GM19395 (cell line): ENCODE data around the gene PIANP.
"Not testable (repeated sequence)": the region's sequence is repeated elsewhere in the genome, so short reads cannot be mapped to it uniquely, and the experiment has no call there.

Source experiments
- ATAC-seq: cut with Tn5 transposase; IDR thresholded peaks from one replicate; pipeline ENCODE4 v1.9.1; 2021; ENCODE audit warnings: mild to moderate bottlenecking, moderate library complexity; ENCODE audit not compliant: unreplicated experiment

Gene PIANP

DNA sequence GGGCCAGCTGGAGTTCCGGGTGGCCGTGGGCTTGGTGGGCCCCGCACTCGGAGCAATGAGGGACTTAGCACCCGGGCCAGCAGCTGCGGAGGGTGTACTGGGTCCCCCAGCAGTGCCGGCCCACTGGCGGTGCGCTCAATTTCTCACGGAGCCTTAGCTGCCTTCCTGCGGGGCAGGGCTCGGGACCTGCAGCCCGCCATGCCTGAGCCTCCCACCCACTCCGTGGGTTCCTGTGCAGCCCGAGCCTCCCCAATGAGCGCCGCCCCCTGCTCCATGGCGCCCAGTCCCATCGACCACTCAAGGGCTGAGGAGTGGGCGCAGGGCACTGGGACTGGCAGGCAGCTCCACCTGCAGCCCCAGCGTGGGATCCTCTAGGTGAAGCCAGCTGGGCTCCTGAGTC lies 7.7 kb upstream of the PIANP start:
- not testable (repeated sequence) for ATAC-seq

DNA sequence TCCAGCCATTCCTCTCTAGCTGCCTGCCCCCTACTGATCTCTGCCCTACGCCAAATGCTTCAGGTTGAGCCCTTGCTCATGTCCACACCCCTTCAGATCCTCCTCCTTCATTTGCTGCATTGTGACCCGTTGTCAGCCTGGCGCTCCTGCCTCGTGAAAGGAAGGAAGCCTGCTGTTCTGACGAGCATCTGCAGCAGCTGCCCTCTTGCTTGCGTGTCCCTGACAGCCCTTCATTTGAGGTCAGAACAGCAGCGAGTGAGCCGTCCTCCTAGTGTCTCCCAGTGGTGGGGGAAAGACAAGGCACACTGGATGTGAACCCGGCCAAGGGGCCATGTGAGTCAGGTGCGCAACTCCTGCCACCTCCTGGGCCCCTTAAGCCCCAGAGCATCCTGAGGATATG lies 3.0 kb upstream of the PIANP start:
- ATAC-seq: no peak

DNA sequence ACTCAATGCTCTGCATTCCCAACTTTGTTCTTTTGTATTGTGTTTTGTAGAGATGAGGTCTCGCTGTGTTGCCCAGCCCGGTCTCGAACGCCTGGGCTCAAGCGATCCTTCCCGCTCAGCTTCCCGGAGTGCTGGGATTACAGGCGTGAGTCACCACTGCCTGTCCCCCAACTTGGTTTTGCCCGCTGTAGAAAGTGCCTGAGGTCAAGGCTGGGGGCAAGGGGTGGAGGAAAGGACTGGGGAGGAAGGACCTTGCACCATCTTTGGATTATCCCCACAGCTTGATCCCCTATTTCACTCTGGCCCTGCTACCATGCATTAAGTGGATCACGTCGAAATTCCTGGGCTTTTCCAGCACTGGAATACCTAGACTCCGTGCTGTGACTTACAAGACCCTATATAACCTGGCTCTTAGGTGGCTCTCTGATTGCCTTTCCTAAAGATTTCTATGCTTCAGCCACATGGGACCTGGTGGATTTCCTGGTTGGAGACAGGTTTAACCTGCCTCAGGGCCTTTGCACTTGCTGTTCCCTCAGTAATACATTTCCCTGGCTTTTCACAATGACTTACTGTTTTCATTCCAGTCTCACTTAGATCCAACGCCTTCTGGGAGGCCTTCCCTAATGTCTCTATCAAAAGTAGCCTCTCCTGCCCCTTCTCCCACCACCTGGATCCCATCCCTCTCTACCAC lies 608 bp upstream of the PIANP start:
- no peak for ATAC-seq

DNA sequence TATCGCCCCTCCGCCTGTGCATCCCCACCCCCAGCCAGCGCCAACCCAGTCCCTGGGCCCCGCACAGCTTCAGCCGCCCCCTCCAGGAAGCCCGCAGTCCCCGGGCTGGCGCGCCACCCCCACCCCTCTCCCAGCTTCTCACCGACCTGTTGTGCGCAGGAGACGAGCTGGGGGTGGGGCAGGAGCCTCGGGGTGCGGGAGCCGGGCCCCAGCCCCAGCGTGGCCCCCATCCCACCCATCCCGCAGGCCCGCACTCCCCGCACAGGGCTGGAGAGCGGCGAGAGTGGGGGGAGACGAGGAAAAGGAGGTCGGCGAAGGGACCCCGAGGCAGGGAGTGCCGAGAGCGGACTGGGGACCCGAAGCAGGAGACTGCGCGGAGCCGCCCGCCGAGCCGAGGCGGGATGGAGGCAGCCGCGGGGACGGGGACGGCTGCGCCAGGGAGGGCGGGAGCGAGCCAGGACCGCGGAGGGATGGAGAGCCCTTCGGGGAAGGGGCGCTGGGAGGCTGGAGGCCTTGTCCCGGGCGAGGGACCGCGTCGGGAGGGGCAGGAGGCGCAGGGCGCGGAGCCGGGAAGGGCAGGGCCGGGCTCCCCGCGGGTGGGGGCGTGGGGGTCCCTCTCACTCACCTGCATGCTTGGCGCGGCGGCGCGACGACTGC lies 498 bp downstream of the PIANP start:
- no peak for ATAC-seq

DNA sequence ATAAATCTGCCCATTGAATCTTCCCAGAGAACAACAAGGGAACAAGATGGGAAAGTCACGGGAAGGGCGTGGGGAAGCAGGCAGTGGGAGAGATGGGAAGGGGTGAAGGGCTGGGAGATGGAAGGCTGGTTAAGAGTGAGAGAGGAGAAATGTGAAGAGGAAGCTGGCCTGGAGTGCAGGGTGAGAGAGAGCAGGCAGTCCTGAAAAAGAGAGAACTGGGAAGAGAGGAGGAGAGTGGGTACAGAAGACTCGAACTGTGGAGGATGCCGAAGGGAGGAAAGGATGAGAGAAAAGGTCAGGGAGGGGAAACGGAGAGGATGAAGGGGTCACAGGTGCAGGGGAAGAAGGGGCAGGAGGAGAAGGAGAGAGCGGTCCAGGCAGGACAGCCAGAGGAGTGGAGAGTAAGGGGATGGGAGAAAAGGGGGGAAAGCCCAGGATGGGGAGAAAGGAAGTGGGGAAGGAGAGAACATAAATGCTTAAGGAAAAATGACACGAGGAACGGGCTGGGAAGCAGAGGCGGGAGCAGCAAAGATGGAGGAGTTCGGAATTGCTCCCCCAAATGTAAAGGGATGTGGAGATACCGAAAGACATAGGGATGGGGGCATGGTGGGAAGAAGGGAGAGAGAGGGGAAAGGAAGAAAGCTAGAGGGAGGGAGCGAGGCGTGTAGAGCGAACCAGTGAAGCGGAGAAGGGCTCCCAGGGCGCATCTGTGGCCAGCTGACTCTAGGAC lies 1.2 kb downstream of the PIANP start:
- no peak for ATAC-seq

DNA sequence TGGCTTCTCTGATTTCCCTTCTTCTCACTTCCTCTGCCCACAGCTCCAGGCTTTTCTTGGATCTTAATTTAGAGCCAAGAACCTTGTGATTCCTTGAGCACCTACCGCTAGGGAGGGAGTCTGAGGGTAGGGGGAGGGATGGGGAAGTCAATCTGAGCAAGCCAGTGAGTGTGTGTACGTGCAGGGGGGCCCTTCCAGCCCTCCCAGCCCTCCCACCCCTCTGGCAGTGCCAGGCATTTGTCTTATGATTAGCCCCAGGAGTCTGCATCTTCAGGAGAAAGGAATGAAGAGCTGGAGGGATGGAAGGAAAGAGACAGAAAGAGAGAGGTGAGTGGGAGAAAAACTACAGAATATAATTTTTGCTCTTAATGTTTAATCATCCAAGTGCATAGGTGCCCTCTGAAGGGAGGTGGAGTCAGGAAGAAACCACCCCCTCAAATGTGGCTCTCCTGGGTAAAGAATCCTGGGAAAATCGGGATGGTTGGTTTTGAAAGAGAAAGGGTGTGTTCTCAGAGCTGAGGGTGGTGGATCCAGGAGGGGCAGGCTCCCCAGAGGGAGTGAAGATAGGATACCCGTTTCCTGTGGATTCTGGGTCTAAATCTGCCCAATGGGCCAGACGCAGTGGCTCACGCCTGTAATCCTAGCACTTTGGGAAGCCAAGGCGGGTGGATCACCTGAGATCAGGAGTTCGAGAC lies 2.1 kb downstream of the PIANP start:
- no peak for ATAC-seq

DNA sequence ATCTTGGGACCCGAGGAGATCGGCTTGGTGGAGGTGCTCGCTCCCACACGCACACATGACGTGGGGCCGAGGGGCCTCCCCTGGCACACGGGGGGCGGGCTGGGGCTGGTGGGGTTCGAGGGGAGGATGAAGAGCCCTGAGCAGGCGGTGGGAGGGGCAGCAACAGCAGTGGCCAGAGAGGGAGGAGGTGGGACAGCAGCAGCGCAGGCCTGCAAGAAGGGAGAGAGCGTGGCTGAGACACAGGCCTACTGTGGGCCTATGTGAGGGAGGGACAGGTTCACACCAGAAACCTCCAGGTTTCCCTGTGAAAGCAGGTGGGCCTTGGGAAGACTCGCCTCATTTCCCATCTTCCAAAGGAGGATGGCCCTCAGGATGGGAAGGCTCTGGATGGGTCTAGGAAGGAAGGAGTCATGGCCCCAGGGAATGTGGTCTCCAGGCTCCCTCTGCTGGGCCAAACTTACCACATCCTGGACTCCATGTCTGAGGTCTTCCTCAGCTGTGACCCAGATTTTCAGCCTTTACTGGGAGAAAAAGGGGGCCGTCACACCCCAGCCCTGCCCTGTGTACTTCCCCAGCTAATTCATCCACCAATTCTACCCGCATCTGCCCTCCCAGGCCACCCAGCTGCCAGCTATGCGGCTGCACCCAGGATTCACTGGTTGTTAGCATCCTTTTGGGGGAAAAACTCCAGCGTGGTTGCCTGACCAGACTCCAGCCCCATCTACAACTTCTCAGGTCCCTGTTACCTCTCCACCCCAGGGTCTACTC lies 2.8 kb downstream of the PIANP start:
- ATAC-seq: no peak

DNA sequence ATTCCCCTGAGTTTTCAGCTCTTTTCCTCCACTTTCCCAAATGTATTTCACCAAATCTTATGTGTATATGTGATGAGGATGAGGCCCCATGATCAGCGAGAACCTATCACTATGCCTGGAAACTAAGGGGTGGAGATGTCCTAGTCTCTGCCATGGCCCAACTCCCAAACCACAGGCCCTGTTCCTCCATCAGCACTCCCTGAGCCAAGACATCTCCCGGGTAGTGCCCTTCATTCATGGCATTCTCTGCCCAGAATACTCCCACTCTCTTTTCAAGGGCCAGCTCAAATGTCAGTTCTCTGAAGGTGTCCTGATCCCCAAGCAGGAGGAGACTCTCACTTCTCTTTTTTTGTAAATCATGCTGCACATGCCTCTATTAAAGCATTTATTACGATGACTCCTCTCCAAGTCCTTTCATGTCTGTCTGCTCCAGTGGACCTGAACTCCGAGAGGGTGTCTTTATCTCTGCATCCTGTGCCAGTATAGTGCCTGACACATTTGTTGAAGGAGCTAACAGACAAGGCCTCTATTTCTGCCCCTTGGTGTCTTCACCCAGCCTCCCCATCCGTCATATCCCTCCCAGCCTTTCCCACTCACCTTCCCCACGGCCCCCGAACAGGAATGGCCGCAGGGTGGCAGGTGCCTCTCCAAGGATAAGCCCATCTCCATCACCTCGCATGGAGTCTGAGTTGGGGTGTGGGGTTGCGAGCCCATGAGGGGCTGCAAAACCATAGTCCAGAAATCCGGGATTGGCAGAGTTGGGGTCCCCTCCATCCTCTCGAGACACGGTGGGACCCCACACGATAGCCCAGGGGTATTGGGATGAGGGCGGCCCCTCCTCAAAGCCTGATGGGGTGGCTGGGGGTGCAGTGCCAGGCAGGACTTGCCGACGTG lies 3.7 kb downstream of the PIANP start:
- ATAC-seq: no peak

DNA sequence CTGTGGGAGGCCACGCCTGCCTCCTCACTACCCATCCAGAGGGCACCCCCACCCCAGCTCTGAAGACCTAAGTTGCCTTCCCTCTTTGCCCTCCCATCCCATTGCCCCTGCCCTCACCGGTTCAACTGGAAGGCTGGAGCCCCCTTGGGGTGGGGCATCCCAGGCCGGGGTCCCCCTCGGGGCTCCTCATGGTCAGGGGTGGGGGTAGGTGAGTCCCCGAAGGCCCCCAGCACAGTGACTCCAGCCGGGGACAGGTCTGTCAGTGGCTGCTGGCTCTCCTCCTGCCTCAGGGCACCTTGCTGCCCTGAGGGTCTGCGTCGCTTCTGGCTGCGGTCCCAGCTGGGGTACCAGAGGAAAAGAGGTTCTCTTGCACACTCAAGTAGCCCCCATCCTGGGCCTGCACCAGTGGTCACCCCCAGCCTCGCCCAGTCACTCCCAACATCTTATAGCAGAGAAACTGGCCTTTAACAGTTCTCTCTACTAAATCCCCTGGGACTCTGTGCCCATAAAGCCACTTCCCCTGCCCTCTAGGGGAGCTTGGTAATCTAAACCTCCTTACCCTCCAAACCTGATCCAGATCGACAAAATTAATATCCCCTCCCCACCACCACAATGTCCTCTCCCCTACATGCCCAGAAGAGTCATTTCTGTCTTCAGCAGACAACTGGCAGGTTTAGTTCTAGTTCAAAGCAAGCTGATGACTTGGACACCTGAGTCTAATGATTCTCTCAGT lies 5.1 kb downstream of the PIANP start:
- ATAC-seq: no peak

DNA sequence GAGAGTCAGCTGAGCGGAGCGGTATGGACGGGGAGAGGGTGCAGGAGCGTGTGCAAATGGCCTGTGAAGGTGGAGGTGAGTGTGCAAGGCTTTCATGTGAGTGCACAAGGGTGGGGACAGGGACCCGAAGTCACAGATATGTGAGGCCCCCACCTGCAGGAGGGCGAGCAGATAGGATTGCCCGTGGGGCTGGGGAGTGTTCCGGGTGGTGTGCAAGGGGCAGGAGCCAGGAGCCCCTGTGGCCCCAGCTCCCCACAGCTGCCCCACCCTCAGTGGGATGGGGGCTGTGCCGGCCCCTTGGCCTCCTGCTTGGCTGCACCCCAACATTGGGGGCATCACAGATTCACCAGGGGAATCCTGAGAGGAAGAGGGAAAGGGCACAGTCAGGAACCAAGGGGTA lies 5.9 kb downstream of the PIANP start:
- ATAC-seq: no peak

DNA sequence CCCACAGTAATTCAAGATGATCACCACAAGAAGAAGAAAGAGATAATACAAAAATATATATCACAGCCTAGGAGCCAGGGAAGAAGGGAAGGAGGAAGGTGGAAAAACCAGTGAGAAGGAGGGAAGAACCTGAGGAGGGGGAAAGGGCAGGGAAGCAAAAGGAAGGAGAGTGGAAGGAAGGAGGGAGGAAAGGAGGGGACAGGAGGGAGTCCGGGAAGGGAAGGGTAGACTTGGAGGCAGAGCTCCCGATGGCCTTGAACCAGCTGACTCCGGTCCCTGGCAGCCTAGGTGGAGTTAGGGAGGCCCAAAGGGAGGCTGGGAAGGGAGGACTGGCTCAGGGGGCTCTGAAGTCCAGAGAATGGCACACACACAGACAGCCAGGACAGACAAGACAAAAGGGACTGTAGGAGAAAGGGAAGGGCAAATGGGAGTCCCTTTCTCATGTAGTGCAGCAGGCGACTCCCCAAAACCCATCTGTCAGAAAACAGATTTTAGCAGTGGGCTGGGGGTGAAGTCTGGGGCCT lies 6.7 kb downstream of the PIANP start:
- ATAC-seq: no peak

DNA sequence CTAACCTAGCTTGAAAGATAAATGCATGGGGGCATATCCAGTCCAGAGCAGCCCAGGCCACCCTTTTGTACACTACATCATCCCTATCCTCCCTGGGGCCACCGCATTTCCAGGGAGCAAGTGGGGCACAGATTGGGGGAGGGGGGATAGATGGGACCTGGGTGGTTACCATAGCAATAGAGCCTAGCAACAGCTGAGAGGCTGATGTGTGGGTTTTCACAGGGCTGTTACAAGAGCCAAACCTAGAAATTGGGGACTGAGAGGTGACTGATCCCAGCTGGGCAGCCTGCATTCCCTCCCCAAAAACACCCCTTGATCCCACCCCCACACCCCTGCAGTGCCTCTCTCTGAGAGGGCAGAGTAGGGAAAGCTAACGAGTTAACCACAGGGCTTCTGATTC lies 7.7 kb downstream of the PIANP start:
- ATAC-seq: no peak

DNA sequence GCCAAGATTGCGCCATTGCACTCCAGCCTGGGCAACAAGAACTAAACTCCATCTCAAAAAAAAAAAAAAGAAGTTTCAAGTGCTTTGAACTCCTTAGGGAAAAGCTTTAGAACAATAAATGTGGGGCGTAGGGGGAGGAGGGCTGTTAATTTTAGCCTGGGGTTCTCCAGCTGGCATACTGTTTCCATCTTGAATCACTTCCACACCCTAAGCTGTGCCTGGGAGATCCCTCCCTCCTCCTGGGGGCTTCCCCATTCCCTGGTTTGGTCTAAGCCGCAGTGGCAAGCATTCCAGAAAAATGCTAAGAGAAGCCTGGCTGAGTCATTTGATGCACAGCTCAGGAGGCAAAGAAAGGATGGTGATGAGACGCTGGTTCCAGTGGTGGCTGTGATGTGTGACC lies 9.1 kb downstream of the PIANP start:
- no peak for ATAC-seq

DNA sequence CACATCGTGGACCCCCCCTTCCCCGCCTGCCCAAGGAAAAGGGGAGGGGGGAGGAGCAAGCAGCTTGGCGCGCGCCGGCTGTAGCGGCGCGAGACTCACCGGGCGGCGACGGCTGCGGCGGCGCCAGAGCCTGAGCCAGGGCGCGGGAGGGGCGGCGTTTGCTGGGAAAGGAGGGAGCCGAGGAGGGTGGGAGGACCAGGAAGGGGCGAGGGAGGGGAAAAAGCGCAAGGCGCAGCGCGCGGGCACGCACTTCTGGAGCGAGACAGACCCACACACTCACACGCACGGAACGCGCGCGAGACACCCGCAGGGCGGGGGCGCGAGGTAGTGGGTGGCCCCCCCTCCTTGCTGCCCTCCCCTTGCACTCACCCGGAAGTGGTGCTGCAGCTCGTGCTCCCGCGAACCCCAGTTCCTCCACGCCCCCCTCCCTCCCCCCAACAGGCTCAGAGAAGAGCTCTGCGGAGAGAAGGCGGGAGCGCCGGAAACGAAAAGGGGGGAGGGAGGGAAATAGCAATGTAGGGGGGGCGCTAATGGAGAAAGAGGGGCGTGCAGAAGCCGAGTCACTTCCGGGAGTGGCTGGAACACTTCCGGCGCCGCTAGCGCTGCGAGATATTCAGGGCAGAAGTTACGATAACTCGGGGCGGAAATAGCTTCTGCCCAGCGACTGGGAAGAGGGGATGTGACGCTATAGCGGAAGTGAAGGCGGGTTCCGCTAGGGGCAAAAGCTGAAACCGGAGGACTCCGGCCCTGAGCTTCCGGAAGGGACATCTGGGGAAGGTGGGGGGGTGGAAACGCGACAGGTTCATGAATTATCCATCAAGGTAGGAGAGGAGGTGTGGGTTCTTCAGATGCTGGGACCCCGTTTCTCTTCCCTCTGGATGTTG lies 11.4 kb downstream of the PIANP start, which contains the start of gene ZNF384:
Gene ZNF384 (minus strand): TSS at position 377 of the 884 bp plus-strand sequence. CDS start 9,855 bp downstream, outside the sequence.
- peak; percentile 89 for ATAC-seq

DNA sequence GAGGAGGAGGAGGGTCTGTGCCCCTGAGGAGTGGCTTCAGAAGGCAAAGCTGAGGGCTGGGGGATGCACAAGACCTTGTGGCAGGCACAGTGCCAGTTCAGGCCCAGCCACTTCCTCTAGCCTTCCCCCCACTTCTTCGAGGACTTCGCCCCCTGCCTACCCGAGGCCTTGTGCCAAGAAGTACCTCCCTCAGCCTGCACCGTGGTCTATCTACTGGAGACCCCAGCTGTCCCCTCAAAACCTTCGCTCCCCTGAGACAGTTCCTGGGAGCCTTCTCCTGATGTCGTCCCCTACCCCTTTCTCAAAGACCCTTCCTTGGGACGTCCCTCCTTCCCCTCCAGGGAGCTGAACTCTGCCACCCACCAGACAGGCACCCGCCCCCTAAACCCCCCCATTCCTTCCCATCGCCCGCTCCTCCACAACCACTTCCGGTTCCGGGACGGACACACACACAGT lies 12.0 kb downstream of the PIANP start:
- ATAC-seq: peak; percentile 4

DNA sequence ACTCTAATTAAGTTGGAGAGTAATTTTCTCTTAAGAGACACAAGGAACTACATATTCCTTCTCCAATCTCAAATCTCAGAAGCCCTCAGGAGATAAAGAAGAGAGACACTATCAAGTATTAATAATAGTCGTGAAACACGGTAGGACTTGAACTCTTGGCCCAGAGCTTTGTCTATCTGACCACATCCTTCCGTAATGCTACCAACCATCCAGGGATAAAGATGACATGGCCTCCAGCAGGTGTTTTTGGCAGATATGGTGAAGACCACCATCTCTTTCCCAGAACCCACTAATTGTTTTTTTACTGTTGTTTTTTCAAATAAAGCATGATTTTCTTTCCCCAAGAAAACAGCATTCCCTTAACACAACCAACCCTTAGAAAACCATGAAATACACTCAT lies 14.8 kb downstream of the PIANP start:
- no peak for ATAC-seq

DNA sequence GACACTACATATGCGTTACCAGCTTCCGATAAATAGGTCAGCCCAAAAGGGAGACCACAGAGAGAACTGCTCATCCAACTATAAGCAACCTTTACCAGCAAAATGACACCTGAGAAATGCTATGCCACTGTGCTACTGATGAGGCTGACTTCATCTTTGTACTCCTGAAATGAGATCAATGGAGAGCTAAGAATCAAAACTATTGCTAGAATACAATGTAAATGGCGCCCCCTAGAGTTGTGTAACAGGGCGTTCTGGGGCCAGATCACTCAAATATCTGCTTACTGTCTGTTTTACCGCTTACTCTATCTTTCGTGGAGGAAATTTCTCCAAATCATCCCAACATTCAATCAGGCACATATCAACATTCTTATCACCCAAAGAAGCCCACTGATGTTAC lies 16.0 kb downstream of the PIANP start:
- ATAC-seq: no peak

DNA sequence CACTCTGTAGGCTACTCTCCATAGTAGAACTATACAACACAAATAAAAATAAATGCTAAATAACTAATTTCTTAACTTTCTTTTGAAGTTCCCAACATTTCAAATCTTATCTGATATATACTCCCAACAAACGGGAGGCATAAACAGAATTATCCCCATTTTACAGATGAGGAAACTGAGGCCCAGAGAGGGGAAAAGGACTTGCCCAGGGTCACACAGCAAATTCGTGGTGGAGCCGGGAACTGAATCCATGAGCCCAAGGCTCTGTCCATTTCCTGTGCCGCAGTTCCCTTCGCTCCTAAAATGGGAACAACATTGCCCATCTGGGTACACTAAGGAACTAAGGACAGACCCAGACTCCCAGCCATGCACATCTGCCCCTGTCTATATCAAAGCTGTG lies 23.7 kb downstream of the PIANP start:
- no peak for ATAC-seq
